GM12878 (cell line): ENCODE measurements around the gene DDR1. TPM values are rescaled to one million over a fixed set of nuclear protein-coding genes. Genes with fewer than 3 reads are reported as not detected.

Experiments
- ATAC-seq: fragments of 200-7000 bp; cut with Tn5 transposase; 3 replicates; pipeline ENCODE4 v1.9.1; 2020; ENCODE audit warnings: mild to moderate bottlenecking, moderate library complexity
- BruUV-seq: library from RNA; stranded (reverse); fragments of 400-500 nt; replicated peaks from 2 replicates; lab custom pipeline; 2021; lab: Mats Ljungman, UMichigan
- CTCF ChIA-PET: fragments of 300-600 bp; sonication (Branson Sonifier 250); formaldehyde crosslinking; extraction: SDS; loops from one replicate; lab custom pipeline; 2021; ENCODE audit warnings: inconsistent platforms; lab: Yijun Ruan, JAX
- POLR2A ChIA-PET: fragments of 350-600 bp; formaldehyde crosslinking; extraction: SDS; loops from one replicate; lab custom pipeline; 2021; ENCODE audit warnings: inconsistent platforms; lab: Charles Lee
- RAD21 ChIA-PET: fragments of 300-600 bp; sonication (Branson Sonifier 250); formaldehyde crosslinking; loops from one replicate; lab custom pipeline; 2023; ENCODE audit warnings: antibody characterized with exemption; ENCODE audit not compliant: unreplicated experiment; lab: Charles Lee
- SMC1A ChIA-PET: fragments of 300-600 bp; sonication (Branson Sonifier 250); formaldehyde crosslinking; loops from one replicate; lab custom pipeline; 2023; ENCODE audit not compliant: unreplicated experiment, uncharacterized antibody; lab: Charles Lee
- DNase-seq: peaks from one replicate; pipeline ENCODE4 v3.0.0-alpha.2; 2011; ENCODE audit warnings: low read depth, low spot score
- FAIRE-seq: peaks from 3 replicates; lab custom pipeline; 2011; peaks lifted over from hg19 to GRCh38; lab: Jason Lieb, UNC
- H2AFZ ChIP-seq: 2 replicates; pipeline ENCODE4 v1.6.0; 2011; ENCODE audit warnings: low read depth, low read length, control low read depth; ENCODE audit not compliant: control insufficient read depth
- H3K27ac ChIP-seq: 2 replicates; pipeline ENCODE4 v1.5.1; 2011; ENCODE audit warnings: control low read depth; ENCODE audit not compliant: control insufficient read depth, insufficient read depth
- H3K27me3 ChIP-seq, 2 experiments: replicated peaks in 1 of 2; 2 replicates each; pipeline versions ENCODE4 v1.6.0 to v1.6.1; 2011; ENCODE audit warnings: low read length in 1 of 2; ENCODE audit not compliant: control insufficient read depth in 2 of 2, insufficient read depth in 2 of 2
- H3K36me3 ChIP-seq, 2 experiments: 2 replicates each; pipeline ENCODE4 v1.5.1; 2011; ENCODE audit warnings: low read length in 1 of 2; ENCODE audit not compliant: control insufficient read depth in 2 of 2, insufficient read depth in 2 of 2
- H3K4me1 ChIP-seq: 2 replicates; pipeline ENCODE4 v1.6.1; 2011; ENCODE audit warnings: mild to moderate bottlenecking, low read length, moderate library complexity, mixed read lengths; ENCODE audit not compliant: control insufficient read depth, insufficient read depth
- H3K4me2 ChIP-seq: 2 replicates; pipeline ENCODE4 v1.6.0; 2011; ENCODE audit warnings: control low read depth; ENCODE audit not compliant: control insufficient read depth, insufficient read depth
- H3K4me3 ChIP-seq: fragments of 200-600 bp; sonication (generic); 2 replicates; pipeline ENCODE4 v1.5.1; 2016
- H3K79me2 ChIP-seq: 2 replicates; pipeline ENCODE4 v1.6.0; 2011; ENCODE audit warnings: low read length; ENCODE audit not compliant: control insufficient read depth, insufficient read depth
- H3K9ac ChIP-seq: 2 replicates; pipeline ENCODE4 v1.8.0; 2011; ENCODE audit warnings: low read length, control low read depth, mixed read lengths; ENCODE audit not compliant: control insufficient read depth, insufficient read depth
- H3K9me3 ChIP-seq: replicated peaks from 3 replicates; pipeline ENCODE4 v1.5.1; 2011; ENCODE audit warnings: mild to moderate bottlenecking, low read length; ENCODE audit not compliant: control insufficient read depth, insufficient read depth
- H4K20me1 ChIP-seq: 2 replicates; pipeline ENCODE4 v1.6.0; 2011; ENCODE audit not compliant: control insufficient read depth, insufficient read depth
- BCLAF1 ChIP-seq: fragments of 450-650 bp; IDR thresholded peaks from 2 replicates; pipeline ENCODE4 v1.6.1; 2017; ENCODE audit warnings: antibody characterized with exemption, mild to moderate bottlenecking, moderate library complexity
- CHD2 ChIP-seq: IDR thresholded peaks from 2 replicates; pipeline ENCODE4 v1.6.1; 2011; ENCODE audit warnings: low read depth, low read length, improper control_type of control experiment, borderline replicate concordance
- CREM ChIP-seq: IDR thresholded peaks from 2 replicates; pipeline ENCODE4 v1.6.1; 2014; ENCODE audit warnings: antibody characterized with exemption, low read depth
- HCFC1 ChIP-seq: fragments of 150-350 bp; IDR thresholded peaks from 2 replicates; pipeline ENCODE4 v1.6.1; 2014; ENCODE audit warnings: low read length
- HSF1 ChIP-seq: fragments of 150-350 bp; IDR thresholded peaks from 2 replicates; pipeline ENCODE4 v1.6.1; 2014; ENCODE audit warnings: mild to moderate bottlenecking, low read depth, low read length
- JUND ChIP-seq: IDR thresholded peaks from 2 replicates; pipeline ENCODE4 v1.6.1; 2012; ENCODE audit warnings: low read depth, mild to moderate bottlenecking, low read length, improper control_type of control experiment, moderate library complexity
- MAX ChIP-seq: IDR thresholded peaks from 2 replicates; pipeline ENCODE4 v1.6.1; 2012; ENCODE audit warnings: low read depth, low read length, improper control_type of control experiment
- NFXL1 ChIP-seq: fragments of 450-650 bp; IDR thresholded peaks from 2 replicates; pipeline ENCODE4 v1.6.1; 2017; ENCODE audit warnings: antibody characterized with exemption, mild to moderate bottlenecking, borderline replicate concordance
- PML ChIP-seq: IDR thresholded peaks from 2 replicates; pipeline ENCODE4 v1.6.1; 2012; ENCODE audit warnings: low read length, inconsistent platforms
- POLR2A ChIP-seq: IDR thresholded peaks from 2 replicates; pipeline ENCODE4 v1.6.1; 2011; ENCODE audit warnings: low read depth, mild to moderate bottlenecking, low read length
- RAD21 ChIP-seq: IDR thresholded peaks from 2 replicates; pipeline ENCODE4 v1.6.1; 2011; ENCODE audit warnings: mild to moderate bottlenecking, low read depth, low read length, moderate library complexity; ENCODE audit not compliant: insufficient read depth
- SIX5 ChIP-seq: IDR thresholded peaks from 2 replicates; pipeline ENCODE4 v1.6.1; 2011; ENCODE audit warnings: mild to moderate bottlenecking, low read depth, low read length, moderate library complexity; ENCODE audit not compliant: severe bottlenecking
- SP1 ChIP-seq: IDR thresholded peaks from one replicate; pipeline ENCODE4 v1.6.1; 2011; ENCODE audit warnings: low read depth, low read length
- SREBF2 ChIP-seq: IDR thresholded peaks from 2 replicates; pipeline ENCODE4 v1.6.1; 2012; ENCODE audit warnings: mild to moderate bottlenecking, low read length
- USF2 ChIP-seq: IDR thresholded peaks from 2 replicates; pipeline ENCODE4 v1.6.1; 2011; ENCODE audit warnings: low read depth, low read length, improper control_type of control experiment, borderline replicate concordance
- WRNIP1 ChIP-seq: IDR thresholded peaks from 2 replicates; pipeline ENCODE4 v1.6.1; 2011; ENCODE audit warnings: low read depth, low read length, improper control_type of control experiment, borderline replicate concordance
- ZBTB33 ChIP-seq: fragments of 450-650 bp; IDR thresholded peaks from 2 replicates; pipeline ENCODE4 v1.6.1; 2017; ENCODE audit warnings: mild to moderate bottlenecking
- WGBS: methylation state at CpG from one replicate; pipeline ENCODE4 v1.1.6; 2016; ENCODE audit warnings: low lambda C conversion rate; ENCODE audit not compliant: insufficient replicate concordance, insufficient coverage; ENCODE audit errors: missing lambda C conversion rate; 5-methylcytosine and 5-hydroxymethylcytosine counted together
- in situ Hi-C: fragments of 300-500 bp; cut with MboI; formaldehyde crosslinking; loops from 9 replicates; pipeline ENCODE4 v1.14.3; 2018; ENCODE audit warnings: mixed read lengths
- intact Hi-C: fragments of 100-400 bp; cut with micrococcal nuclease; formaldehyde crosslinking; loops from one replicate; pipeline ENCODE4 v1.14.2; 2022; ENCODE audit not compliant: unreplicated experiment
- polyA plus RNA-seq, 11 experiments: library from polyadenylated mRNA; depleted of rRNA in 4 of 11; unstranded in 6 of 11; stranded (reverse) in 5 of 11; fragments of >200 nt; fragmentation: Nextera tagmentation in 4 of 11; fragmentation: Illumina TruSeq in 1 of 11; extraction: Ambion mirVana in 4 of 11; extraction: Trizol in 1 of 11; gene quantifications; 1 replicate in 1 of 11; 2 replicates in 10 of 11; pipeline versions ENCODE4 v1.2.1 to v1.2.3, GENCODE V29; 2011 to 2016; ENCODE audit warnings: inconsistent platforms in 2 of 11, missing spikeins in 2 of 11, low read depth in 1 of 11
- total RNA-seq, 4 experiments: library from RNA; depleted of rRNA in 3 of 4; stranded (reverse); fragments of >200 nt in 3 of 4; fragmentation: Illumina TruSeq in 1 of 4; extraction: Trizol in 1 of 4; gene quantifications; 2 replicates each; pipeline versions ENCODE4 v1.2.1 to v1.2.3, GENCODE V29; 2013 to 2021

The DDR1 gene
- total and polyA plus RNA-seq, 10 of the 15 experiments (the other 5 are each of a cell fraction or from before 2014, with no cell fraction given), result 1.1 to 39.0 (median 11.9) TPM

- ChIA-PET SMC1A (interaction anchor here (0.9 kb wide), 2 partner anchors 15 to 21 kb away, joined by 3 to 4 read pairs; no protein-coding TSS in a partner anchor), CTCF (interaction anchor here (1.0 to 1.6 kb wide), 2 partner anchors 15 to 580 kb away, joined by 3 to 5 read pairs; no protein-coding TSS in a partner anchor), POLR2A (interaction anchor here (0.6 kb wide), 1 partner anchor 29 kb away, joined by 3 read pairs; no protein-coding TSS in a partner anchor), RAD21 (no interaction called here)
- Histone ChIP-seq H3K4me3 (no peak overlapping the region), H2AFZ (no peak overlapping the region), H3K9ac (no peak overlapping the region), H3K27me3 (no peaks in the 10 kb centered on the region), H3K4me2 (no peak overlapping the region), H3K9me3 (peaks cover 6% of the 10 kb centered on the region), H3K27ac (no peak overlapping the region), H3K79me2 (no peaks in the 10 kb centered on the region), H3K4me1 (peaks cover 10% of the 10 kb centered on the region), H3K36me3 (no peaks in the 10 kb centered on the region), H4K20me1 (no peaks in the 10 kb centered on the region)
- DNase-seq (no peak), FAIRE-seq (no peak), ATAC-seq (no peak)
- no TSS peak for BruUV-seq
- in situ Hi-C loops (no loop called here), intact Hi-C loops (no loop called here)
- 68% methylated on average over 10 of the region's 10 CpGs for WGBS
- TF ChIP-seq BCLAF1, result no peak
- TF ChIP-seq HSF1, result no peak
- no peak for TF ChIP-seq CREM
- no peak for TF ChIP-seq MAX
- TF ChIP-seq RAD21, result no peak
- TF ChIP-seq ZBTB33, result no peak
- no peak for TF ChIP-seq NFXL1
- no peak for TF ChIP-seq SP1
- no peak for TF ChIP-seq CHD2
- no peak for TF ChIP-seq SIX5
- no peak for TF ChIP-seq JUND
- TF ChIP-seq WRNIP1, result no peak
- TF ChIP-seq USF2, result no peak
- TF ChIP-seq POLR2A, result no peak
- TF ChIP-seq HCFC1, result no peak
- TF ChIP-seq SREBF2, result no peak
- no peak for TF ChIP-seq PML
Measured at GRCh38 chr6:30862156-30862875, 22.0 kb upstream of the DDR1 start.
